Colonic mucosa (tissue), 4 donors: ENCODE results near the gene NR3C2. TPM values are rescaled to one million over a fixed set of nuclear protein-coding genes. Genes with fewer than 3 reads are reported as not detected.

Experiments
- DNase-seq: peaks from one replicate; pipeline ENCODE4 v3.0.0-alpha.2; 2020
- H3K27ac ChIP-seq: fragments of 200-600 bp; one replicate; pipeline ENCODE4 v1.8.0; 2021
- H3K27me3 ChIP-seq: fragments of 200-600 bp; one replicate; pipeline ENCODE4 v1.8.0; 2021
- H3K36me3 ChIP-seq: fragments of 200-600 bp; one replicate; pipeline ENCODE4 v1.8.0; 2021
- H3K4me1 ChIP-seq: fragments of 200-600 bp; one replicate; pipeline ENCODE4 v1.8.0; 2021; ENCODE audit warnings: mild to moderate bottlenecking
- H3K4me3 ChIP-seq: fragments of 200-600 bp; one replicate; pipeline ENCODE4 v1.8.0; 2021
- H3K9ac ChIP-seq, 2 donors: one replicate each; pipeline ENCODE4 v1.7.0; 2013; ENCODE audit warnings: control low read depth in 2 of 2, low read depth in 2 of 2, low read length in 2 of 2
- H3K9me3 ChIP-seq: fragments of 200-600 bp; one replicate; pipeline ENCODE4 v1.8.0; 2021
- intact Hi-C: fragments of 100-400 bp; cut with DNase I; formaldehyde crosslinking; loops from one replicate; pipeline ENCODE4 v1.14.1; 2022
- total RNA-seq, 2 donors: library from RNA; stranded (reverse); fragmentation: NEBNext Ultra II Directional in 1 of 2; extraction: Animal tissue kit (Norgen Biotek cat#: 25700) in 1 of 2; gene quantifications; one replicate each; pipeline ENCODE4 v1.2.1, GENCODE V29; 2021
- TF ChIP-seq, protein P1 (sequence below): fragments of 200-600 bp; IDR thresholded peaks from one replicate; pipeline ENCODE4 v1.8.0; 2022; ENCODE audit warnings: antibody characterized with exemption, mild to moderate bottlenecking
- donor health status: healthy.
- donor health status: DM: no; HTN: no; CAD: no.
- donor health status: DM: no; HTN: no; CAD: no.

The NR3C2 gene
- total RNA-seq, 2 donors from 2014 or later, result 74.8 to 96.0 TPM

DNA sequence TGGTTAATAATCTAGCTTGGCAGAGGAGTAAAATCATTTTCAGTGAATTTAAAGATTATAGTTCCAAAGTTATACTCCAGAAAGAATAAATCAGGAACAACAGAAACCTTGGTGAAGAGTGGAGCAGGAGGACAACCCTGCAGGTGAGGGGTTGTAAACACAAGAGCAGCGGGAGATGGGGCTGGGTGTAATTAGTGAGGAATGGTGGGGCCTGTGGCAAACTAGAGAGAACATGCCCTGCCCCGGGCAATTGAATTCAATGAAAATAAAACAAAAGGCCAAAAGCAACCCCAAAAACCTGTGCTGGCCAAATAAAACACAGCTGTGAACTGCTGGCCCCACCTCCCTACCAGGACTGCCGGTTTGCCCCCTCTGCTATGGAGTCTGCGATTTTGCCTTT, 325.2 kb downstream of the NR3C2 start:
- no peaks in the 10 kb centered on the region for H3K27me3 ChIP-seq
- no peak overlapping the region for H3K4me3 ChIP-seq
- no peaks in the 10 kb centered on the region for H3K9me3 ChIP-seq
- DNase-seq, result no peak
- H3K4me1 ChIP-seq, result no peaks in the 10 kb centered on the region
- H3K36me3 ChIP-seq, result no peaks in the 10 kb centered on the region
- TF ChIP-seq, protein P1, sequence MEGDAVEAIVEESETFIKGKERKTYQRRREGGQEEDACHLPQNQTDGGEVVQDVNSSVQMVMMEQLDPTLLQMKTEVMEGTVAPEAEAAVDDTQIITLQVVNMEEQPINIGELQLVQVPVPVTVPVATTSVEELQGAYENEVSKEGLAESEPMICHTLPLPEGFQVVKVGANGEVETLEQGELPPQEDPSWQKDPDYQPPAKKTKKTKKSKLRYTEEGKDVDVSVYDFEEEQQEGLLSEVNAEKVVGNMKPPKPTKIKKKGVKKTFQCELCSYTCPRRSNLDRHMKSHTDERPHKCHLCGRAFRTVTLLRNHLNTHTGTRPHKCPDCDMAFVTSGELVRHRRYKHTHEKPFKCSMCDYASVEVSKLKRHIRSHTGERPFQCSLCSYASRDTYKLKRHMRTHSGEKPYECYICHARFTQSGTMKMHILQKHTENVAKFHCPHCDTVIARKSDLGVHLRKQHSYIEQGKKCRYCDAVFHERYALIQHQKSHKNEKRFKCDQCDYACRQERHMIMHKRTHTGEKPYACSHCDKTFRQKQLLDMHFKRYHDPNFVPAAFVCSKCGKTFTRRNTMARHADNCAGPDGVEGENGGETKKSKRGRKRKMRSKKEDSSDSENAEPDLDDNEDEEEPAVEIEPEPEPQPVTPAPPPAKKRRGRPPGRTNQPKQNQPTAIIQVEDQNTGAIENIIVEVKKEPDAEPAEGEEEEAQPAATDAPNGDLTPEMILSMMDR, result no peak
- no peak overlapping the region for H3K27ac ChIP-seq
- H3K9ac ChIP-seq, result no peak overlapping the region
- intact Hi-C loops, result no loop called here

DNA sequence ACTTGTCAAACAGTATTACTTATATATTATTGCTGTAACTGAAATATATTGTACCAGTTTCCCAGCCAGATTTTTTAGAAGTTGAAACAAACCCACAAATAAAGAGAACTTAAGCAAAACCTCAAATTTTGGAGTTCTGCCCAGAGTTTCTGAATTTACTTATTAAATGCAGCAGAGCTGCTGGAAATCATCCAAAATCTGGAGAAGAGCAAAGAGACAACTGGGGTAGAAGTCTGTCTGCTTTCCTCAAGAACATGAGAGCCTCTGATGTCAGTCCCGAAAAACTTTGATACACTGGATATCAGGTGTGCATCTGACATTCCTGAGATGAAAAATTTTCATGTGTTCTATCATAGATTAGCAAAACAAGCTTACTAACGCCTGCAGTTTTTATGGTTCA, 325.9 kb downstream of the NR3C2 start:
- Histone ChIP-seq H3K4me3 (no peak overlapping the region), H3K36me3 (no peaks in the 10 kb centered on the region), H3K9me3 (no peaks in the 10 kb centered on the region), H3K27me3 (no peaks in the 10 kb centered on the region), H3K27ac (no peak overlapping the region), H3K9ac (no peak overlapping the region), H3K4me1 (no peaks in the 10 kb centered on the region)
- TF ChIP-seq, protein P1, result no peak
- DNase-seq, result no peak
- intact Hi-C loops, result no loop called here

DNA sequence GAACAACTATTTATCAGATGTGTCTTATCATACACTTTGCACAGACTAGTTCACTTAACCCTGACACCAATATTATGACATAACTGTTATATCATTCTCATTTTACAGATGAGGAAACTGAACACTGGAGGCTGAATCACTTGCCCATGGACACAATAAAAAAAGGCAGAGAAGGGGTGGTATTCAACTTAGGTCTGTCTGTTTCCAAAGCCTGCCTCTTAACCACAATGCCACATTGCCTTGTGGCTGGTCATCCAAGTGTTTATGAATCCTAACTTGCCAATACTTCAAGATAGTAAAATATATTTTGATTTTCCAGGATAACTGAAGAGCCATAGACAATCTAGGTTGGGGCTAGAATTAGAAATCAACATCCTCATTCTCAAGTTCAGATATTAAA, 327.8 kb downstream of the NR3C2 start:
- no peaks in the 10 kb centered on the region for H3K27me3 ChIP-seq
- no peak for DNase-seq
- no peaks in the 10 kb centered on the region for H3K9me3 ChIP-seq
- no peak overlapping the region for H3K9ac ChIP-seq
- TF ChIP-seq, protein P1, result no peak
- no peaks in the 10 kb centered on the region for H3K4me1 ChIP-seq
- H3K36me3 ChIP-seq, result no peaks in the 10 kb centered on the region
- no peak overlapping the region for H3K4me3 ChIP-seq
- no peak overlapping the region for H3K27ac ChIP-seq
- intact Hi-C loops, result no loop called here

DNA sequence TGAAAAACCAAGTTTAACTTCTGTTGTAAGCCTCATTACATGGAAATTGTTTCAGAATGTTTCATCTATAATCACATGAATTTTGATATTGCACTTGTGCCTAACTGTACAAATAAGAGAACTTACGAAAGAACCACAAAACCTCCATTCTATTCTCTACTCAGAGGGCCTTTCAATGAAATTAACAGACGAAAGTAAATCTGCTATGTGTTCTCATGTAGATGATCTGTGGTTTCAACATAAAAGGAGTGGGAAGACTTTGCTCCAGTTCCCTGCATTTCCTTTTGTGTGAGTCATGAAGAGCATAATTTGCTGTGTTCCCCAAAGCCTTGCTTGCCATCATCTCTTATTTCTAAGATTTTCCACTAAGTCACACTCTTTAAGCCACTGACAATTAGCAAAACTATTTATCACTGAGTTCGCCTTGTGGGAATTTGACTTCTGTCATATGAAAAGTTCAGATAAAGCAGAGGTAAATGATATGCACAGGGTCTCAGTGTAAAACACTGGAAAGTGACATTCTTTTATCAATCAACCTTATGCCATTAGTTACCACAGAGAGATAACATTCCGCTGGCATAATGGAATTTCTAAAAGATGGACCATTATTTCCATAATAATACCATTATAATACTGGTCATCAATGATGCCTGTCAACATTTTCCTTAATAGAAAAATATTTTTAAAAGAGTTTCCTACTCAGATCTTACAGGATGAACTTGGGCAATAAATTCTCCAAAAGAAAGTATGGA, 329.8 kb downstream of the NR3C2 start:
- no peak for DNase-seq
- Histone ChIP-seq H3K9me3 (no peaks in the 10 kb centered on the region), H3K27ac (no peak overlapping the region), H3K9ac (no peak overlapping the region), H3K27me3 (no peaks in the 10 kb centered on the region), H3K36me3 (no peaks in the 10 kb centered on the region), H3K4me1 (no peaks in the 10 kb centered on the region), H3K4me3 (no peak overlapping the region)
- intact Hi-C loops, result no loop called here
- TF ChIP-seq, protein P1, result no peak

DNA sequence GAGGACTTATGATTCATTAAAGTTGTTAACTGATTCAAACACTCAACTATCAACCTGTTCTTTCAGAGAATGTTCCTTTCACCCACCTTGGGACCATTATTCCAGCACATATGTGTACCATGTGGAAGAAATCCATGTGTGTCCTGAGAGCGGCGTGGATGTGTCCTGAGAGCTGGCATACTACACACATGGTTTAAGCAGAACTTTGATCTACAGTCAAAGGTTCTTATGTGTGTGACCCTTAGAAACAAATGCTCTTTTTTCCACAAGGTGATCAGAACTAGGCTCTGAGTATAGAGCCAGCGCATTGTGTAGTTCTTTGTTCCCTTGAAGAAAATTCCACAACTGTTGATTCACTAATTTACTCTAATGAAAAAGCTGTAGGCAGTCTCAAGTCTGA, 332.0 kb downstream of the NR3C2 start:
- no peaks in the 10 kb centered on the region for H3K4me1 ChIP-seq
- H3K4me3 ChIP-seq, result no peak overlapping the region
- no peak for DNase-seq
- no peak overlapping the region for H3K9ac ChIP-seq
- H3K27ac ChIP-seq, result no peak overlapping the region
- intact Hi-C loops, result no loop called here
- H3K36me3 ChIP-seq, result no peaks in the 10 kb centered on the region
- no peaks in the 10 kb centered on the region for H3K27me3 ChIP-seq
- TF ChIP-seq, protein P1, result no peak
- H3K9me3 ChIP-seq, result no peaks in the 10 kb centered on the region
